SK-N-SH treated with all-trans-retinoic acid at 6 μM for 48 hours (cell line): Measurements from ENCODE around the gene MAPK12.

Experiments used
- ATAC-seq: fragments of 200-7000 bp; cut with Tn5 transposase; 3 replicates; pipeline ENCODE4 v1.9.1; 2020; ENCODE audit warnings: mild to moderate bottlenecking, moderate library complexity
- ARNTL ChIP-seq: fragments of 450-650 bp; formaldehyde crosslinking; IDR thresholded peaks from 2 replicates; pipeline ENCODE4 v1.5.0; 2020; ENCODE audit warnings: low read depth, mild to moderate bottlenecking, moderate library complexity, borderline replicate concordance
- BACH2 ChIP-seq: fragments of 250-450 bp; sonication (Bioruptor Pico); IDR thresholded peaks from 2 replicates; pipeline ENCODE4 v1.9.0; 2021; ENCODE audit warnings: mild to moderate bottlenecking, borderline replicate concordance
- CSRNP3 ChIP-seq: fragments of 250-450 bp; sonication (Bioruptor Pico); IDR thresholded peaks from 2 replicates; pipeline ENCODE4 v1.5.1; 2021; ENCODE audit warnings: mild to moderate bottlenecking, moderate library complexity
- ESRRG ChIP-seq: fragments of 250-450 bp; sonication (Bioruptor Pico); IDR thresholded peaks from 2 replicates; pipeline ENCODE4 v1.6.1; 2021; ENCODE audit warnings: mild to moderate bottlenecking
- GLIS3 ChIP-seq: fragments of 250-450 bp; sonication (Bioruptor Pico); IDR thresholded peaks from 2 replicates; pipeline ENCODE4 v1.5.0; 2020; ENCODE audit warnings: mild to moderate bottlenecking, moderate library complexity
- ISL1 ChIP-seq: fragments of 250-450 bp; sonication (Bioruptor Pico); IDR thresholded peaks from 2 replicates; pipeline ENCODE4 v2.1.2; 2022; ENCODE audit warnings: mild to moderate bottlenecking, moderate library complexity
- POU6F1 ChIP-seq: fragments of 250-450 bp; sonication (Bioruptor Pico); IDR thresholded peaks from 2 replicates; pipeline ENCODE4 v1.8.0; 2021; ENCODE audit warnings: low read depth, mild to moderate bottlenecking, moderate library complexity, borderline replicate concordance
- PPARA ChIP-seq: fragments of 250-450 bp; sonication (Bioruptor Pico); IDR thresholded peaks from 2 replicates; pipeline ENCODE4 v1.5.0; 2020; ENCODE audit warnings: mild to moderate bottlenecking, borderline replicate concordance
- SNAI2 ChIP-seq: fragments of 250-450 bp; sonication (Bioruptor Pico); IDR thresholded peaks from 2 replicates; pipeline ENCODE4 v1.5.0; 2020; ENCODE audit warnings: mild to moderate bottlenecking, moderate library complexity
- TCF4 ChIP-seq: fragments of 250-450 bp; sonication (Bioruptor Pico); IDR thresholded peaks from 2 replicates; pipeline ENCODE4 v1.8.0; 2021; ENCODE audit warnings: mild to moderate bottlenecking, moderate library complexity, borderline replicate concordance
- TOX ChIP-seq: fragments of 250-450 bp; sonication (Bioruptor Pico); IDR thresholded peaks from 2 replicates; pipeline ENCODE4 v1.8.0; 2021; ENCODE audit warnings: mild to moderate bottlenecking, moderate library complexity, borderline replicate concordance
- ZC3H10 ChIP-seq: fragments of 250-450 bp; sonication (Bioruptor Pico); IDR thresholded peaks from 2 replicates; pipeline ENCODE4 v1.5.1; 2021; ENCODE audit warnings: mild to moderate bottlenecking, moderate library complexity
- ZFP30 ChIP-seq: fragments of 450-650 bp; formaldehyde crosslinking; IDR thresholded peaks from 2 replicates; pipeline ENCODE4 v1.5.0; 2022; ENCODE audit warnings: mild to moderate bottlenecking, moderate library complexity
- ZNF565 ChIP-seq: fragments of 450-650 bp; formaldehyde crosslinking; conservative IDR thresholded peaks from 2 replicates; pipeline ENCODE4 v1.5.0; 2020; ENCODE audit warnings: low read depth, mild to moderate bottlenecking, moderate library complexity
- ZNF70 ChIP-seq: fragments of 450-650 bp; formaldehyde crosslinking; IDR thresholded peaks from 2 replicates; pipeline ENCODE4 v1.5.0; 2020; ENCODE audit warnings: mild to moderate bottlenecking, moderate library complexity
- ZNF8 ChIP-seq: fragments of 450-650 bp; formaldehyde crosslinking; IDR thresholded peaks from 2 replicates; pipeline ENCODE4 v1.5.0; 2020; ENCODE audit warnings: mild to moderate bottlenecking, moderate library complexity
- TF ChIP-seq, protein P1 (sequence below): fragments of 250-450 bp; sonication (Bioruptor Pico); IDR thresholded peaks from 2 replicates; pipeline ENCODE4 v1.8.0; 2020; ENCODE audit warnings: mild to moderate bottlenecking, moderate library complexity, borderline replicate concordance
- TF ChIP-seq, protein P2 (sequence below): fragments of 250-450 bp; sonication (Bioruptor Pico); IDR thresholded peaks from 2 replicates; pipeline ENCODE4 v1.5.1; 2020; ENCODE audit warnings: low read depth, mild to moderate bottlenecking, moderate library complexity
- TF ChIP-seq, protein P3 (sequence below): fragments of 250-450 bp; sonication (Bioruptor Pico); IDR thresholded peaks from 2 replicates; pipeline ENCODE4 v1.5.0; 2020; ENCODE audit warnings: mild to moderate bottlenecking, moderate library complexity

Gene MAPK12

DNA sequence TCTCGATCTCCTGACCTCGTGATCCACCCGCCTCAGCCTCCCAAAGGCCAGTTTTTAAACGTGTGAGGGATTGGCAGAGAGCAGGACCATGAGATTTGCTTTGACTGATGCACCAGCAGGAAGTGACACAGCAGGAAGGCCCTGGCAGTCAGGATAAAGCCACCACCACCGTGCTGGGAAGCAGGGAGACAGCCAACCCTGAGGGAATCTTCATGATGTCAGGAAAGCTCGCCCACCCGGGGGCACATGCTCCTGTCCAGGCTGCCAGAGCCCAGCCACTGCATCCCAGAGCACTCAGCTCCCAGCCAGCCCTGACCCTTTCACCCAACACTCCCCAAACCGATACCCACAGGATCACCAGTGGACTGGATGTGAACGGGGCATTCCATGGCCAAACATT is 22.7 kb downstream of the MAPK12 start (continued):
- TF ChIP-seq, protein P1, sequence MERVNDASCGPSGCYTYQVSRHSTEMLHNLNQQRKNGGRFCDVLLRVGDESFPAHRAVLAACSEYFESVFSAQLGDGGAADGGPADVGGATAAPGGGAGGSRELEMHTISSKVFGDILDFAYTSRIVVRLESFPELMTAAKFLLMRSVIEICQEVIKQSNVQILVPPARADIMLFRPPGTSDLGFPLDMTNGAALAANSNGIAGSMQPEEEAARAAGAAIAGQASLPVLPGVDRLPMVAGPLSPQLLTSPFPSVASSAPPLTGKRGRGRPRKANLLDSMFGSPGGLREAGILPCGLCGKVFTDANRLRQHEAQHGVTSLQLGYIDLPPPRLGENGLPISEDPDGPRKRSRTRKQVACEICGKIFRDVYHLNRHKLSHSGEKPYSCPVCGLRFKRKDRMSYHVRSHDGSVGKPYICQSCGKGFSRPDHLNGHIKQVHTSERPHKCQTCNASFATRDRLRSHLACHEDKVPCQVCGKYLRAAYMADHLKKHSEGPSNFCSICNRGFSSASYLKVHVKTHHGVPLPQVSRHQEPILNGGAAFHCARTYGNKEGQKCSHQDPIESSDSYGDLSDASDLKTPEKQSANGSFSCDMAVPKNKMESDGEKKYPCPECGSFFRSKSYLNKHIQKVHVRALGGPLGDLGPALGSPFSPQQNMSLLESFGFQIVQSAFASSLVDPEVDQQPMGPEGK: no peak
- TF ChIP-seq ZNF8 (CRISPR knock-in tag) (no peak), TOX (CRISPR knock-in tag) (no peak)
- TF ChIP-seq, all 23 proteins: peak for 0

GRCh38 chr22:50236731-50237409 is 24.6 kb downstream of the MAPK12 start:
- peak; percentile 40; the same call in 1 of the 3 replicates for ATAC-seq
- TF ChIP-seq ZNF565 (CRISPR knock-in tag): no peak
- no peak for TF ChIP-seq ZNF70 (CRISPR knock-in tag)
- no peak for TF ChIP-seq ESRRG (CRISPR knock-in tag)
- no peak for TF ChIP-seq POU6F1 (CRISPR knock-in tag)
- no peak for TF ChIP-seq GLIS3 (CRISPR knock-in tag)
- TF ChIP-seq ARNTL (CRISPR knock-in tag): no peak
- TF ChIP-seq, protein P1: no peak
- no peak for TF ChIP-seq TOX (CRISPR knock-in tag)
- TF ChIP-seq ZFP30 (CRISPR knock-in tag): no peak
- no peak for TF ChIP-seq PPARA (CRISPR knock-in tag)
- TF ChIP-seq, protein P2, sequence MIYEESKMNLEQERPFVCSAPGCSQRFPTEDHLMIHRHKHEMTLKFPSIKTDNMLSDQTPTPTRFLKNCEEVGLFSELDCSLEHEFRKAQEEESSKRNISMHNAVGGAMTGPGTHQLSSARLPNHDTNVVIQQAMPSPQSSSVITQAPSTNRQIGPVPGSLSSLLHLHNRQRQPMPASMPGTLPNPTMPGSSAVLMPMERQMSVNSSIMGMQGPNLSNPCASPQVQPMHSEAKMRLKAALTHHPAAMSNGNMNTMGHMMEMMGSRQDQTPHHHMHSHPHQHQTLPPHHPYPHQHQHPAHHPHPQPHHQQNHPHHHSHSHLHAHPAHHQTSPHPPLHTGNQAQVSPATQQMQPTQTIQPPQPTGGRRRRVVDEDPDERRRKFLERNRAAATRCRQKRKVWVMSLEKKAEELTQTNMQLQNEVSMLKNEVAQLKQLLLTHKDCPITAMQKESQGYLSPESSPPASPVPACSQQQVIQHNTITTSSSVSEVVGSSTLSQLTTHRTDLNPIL: no peak
- TF ChIP-seq ISL1 (CRISPR knock-in tag): no peak
- TF ChIP-seq CSRNP3: no peak
- no peak for TF ChIP-seq TCF4 (CRISPR knock-in tag)

DNA sequence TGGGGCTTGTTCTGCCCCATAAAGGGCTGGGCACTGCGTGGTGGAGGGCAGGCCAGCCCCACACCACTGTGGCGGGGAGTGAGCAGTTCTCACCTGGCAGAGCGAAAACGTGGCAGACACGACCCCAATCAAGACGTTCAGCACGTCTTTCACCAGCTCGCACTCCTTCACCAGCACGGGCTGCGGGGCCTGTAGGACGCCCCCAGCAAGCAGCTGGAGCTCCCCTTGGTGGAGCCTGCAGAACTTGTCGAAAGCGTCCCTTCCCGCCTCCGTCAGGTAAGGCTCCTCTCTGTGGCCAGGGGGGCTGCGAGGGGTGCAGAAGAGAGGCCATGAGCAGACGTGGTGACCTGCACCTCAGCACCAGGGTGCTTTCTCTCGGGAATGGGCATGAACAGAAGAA is 28.3 kb downstream of the MAPK12 start:
- no peak for ATAC-seq
- TF ChIP-seq ZC3H10 (CRISPR knock-in tag) (no peak), TOX (CRISPR knock-in tag) (no peak), GLIS3 (CRISPR knock-in tag) (no peak), ARNTL (CRISPR knock-in tag) (no peak)

DNA sequence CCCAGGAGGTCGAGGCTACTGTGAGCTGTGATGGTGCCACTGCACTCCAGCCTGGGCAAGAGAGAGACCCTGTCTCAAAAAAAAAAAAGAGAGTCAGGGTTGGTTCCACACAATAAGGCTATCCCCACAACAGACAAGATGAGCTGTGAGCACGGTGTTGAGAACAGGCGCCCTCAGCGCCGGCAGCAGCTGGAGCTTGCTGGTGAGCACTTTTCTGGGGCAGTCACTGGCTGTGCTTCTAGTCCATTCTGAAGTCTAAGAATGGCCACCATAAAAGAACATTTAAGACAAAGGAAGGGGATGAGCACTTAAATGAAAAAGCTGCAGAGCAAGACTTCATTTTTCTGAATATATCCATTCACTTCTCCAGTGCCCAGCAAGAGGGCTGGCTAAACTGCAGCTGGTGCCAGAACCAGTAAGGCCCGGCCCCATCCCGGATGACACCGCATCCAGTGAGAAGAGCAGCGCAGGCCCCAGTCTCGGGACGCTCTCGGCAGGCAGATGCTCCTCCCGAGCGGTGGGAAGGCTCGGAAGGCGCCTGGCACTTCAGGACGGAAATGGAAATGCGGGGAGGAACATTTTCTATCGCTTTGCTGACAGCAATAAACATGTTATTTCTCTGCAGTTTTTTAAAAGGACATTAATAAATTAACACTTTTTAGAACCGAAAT is 28.9 kb downstream of the MAPK12 start:
- no peak for TF ChIP-seq BACH2 (CRISPR knock-in tag)
- TF ChIP-seq ZNF70 (CRISPR knock-in tag): no peak
- TF ChIP-seq, protein P3, sequence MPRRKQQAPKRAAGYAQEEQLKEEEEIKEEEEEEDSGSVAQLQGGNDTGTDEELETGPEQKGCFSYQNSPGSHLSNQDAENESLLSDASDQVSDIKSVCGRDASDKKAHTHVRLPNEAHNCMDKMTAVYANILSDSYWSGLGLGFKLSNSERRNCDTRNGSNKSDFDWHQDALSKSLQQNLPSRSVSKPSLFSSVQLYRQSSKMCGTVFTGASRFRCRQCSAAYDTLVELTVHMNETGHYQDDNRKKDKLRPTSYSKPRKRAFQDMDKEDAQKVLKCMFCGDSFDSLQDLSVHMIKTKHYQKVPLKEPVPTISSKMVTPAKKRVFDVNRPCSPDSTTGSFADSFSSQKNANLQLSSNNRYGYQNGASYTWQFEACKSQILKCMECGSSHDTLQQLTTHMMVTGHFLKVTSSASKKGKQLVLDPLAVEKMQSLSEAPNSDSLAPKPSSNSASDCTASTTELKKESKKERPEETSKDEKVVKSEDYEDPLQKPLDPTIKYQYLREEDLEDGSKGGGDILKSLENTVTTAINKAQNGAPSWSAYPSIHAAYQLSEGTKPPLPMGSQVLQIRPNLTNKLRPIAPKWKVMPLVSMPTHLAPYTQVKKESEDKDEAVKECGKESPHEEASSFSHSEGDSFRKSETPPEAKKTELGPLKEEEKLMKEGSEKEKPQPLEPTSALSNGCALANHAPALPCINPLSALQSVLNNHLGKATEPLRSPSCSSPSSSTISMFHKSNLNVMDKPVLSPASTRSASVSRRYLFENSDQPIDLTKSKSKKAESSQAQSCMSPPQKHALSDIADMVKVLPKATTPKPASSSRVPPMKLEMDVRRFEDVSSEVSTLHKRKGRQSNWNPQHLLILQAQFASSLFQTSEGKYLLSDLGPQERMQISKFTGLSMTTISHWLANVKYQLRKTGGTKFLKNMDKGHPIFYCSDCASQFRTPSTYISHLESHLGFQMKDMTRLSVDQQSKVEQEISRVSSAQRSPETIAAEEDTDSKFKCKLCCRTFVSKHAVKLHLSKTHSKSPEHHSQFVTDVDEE (CRISPR knock-in tag): no peak
- TF ChIP-seq ESRRG (CRISPR knock-in tag): no peak
- TF ChIP-seq, protein P1: no peak
- TF ChIP-seq, protein P2: no peak
- no peak for TF ChIP-seq SNAI2 (CRISPR knock-in tag)
- TF ChIP-seq ZNF8 (CRISPR knock-in tag): no peak
- TF ChIP-seq TCF4 (CRISPR knock-in tag): no peak
- no peak for ATAC-seq
